ENCODE results near the gene LIFR. TPM values are rescaled to one million over a fixed set of nuclear protein-coding genes. Genes with fewer than 3 reads are reported as not detected.

The LIFR gene
- polyA plus RNA-seq, 1 of the 3 experiments (the other 2 are of a cell fraction): 3.8 TPM

DNA sequence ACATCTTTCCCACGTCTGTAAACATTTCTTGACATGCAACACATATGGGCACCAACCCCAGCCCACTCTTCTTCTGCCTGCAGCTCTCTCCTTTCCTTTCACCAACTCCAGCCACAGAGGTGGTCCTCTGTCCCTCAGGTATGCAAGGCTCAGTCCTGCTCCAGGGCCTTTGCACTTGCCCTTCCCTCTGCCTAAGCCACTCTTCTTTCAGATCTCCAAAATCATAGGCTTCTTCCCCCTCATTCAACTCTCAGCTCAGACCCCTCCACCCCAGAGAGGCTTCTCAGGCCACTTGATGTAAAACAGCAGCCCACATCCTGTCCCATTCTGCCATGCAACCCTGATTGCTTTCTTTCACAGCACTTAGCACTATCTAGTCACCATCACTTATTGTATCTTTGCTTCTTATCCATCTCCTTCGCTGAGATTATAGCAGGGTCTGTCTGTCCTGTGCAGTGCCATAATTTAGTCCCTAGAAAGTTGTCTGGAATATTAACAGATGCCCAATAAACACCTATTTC is 3.4 kb downstream of the LIFR start:
- ChIA-PET POLR2A (no interaction called here), CTCF (interaction anchor here (1.0 to 5.0 kb wide), 4 partner anchors 12 to 257 kb away, joined by 4 to 41 read pairs (median 6); no protein-coding TSS in a partner anchor)
- Histone ChIP-seq H3K9me3 (no peaks in the 10 kb centered on the region), H3F3A (replicated peaks; ENCODE audit: insufficient read depth) (peaks cover 4% of the 10 kb centered on the region), H3K27ac (ENCODE audit: low read depth in 2 of 2, low read length in 1 of 2) (no peak overlapping the region), H3K9me2 (no peaks in the 10 kb centered on the region), H3K4me3 (ENCODE audit: low read depth in 2 of 2, low read length in 1 of 2) (no peak overlapping the region), H3K9ac (no peak overlapping the region), H3K27me3 (ENCODE audit: insufficient read depth) (no peaks in the 10 kb centered on the region), H3K4me1 (ENCODE audit: control insufficient read depth in 1 of 2, insufficient read depth in 2 of 2, low read depth in 1 of 2, low read length in 1 of 2) (peaks cover 0 to 14% of the 10 kb centered on the region in 2 experiments; a peak in 3 of 4 replicates), H3K79me2 (ENCODE audit: insufficient read depth) (peaks cover 28% of the 10 kb centered on the region; the same call in 1 of the 2 replicates), H4K20me1 (ENCODE audit: insufficient read depth) (0 out of 2 replicates have a peak, but pooled peaks cover 4% of the 10 kb centered on the region), H3K4me2 (no peak overlapping the region), H2AFZ (ENCODE audit: low read depth) (no peak overlapping the region), H3K36me3 (replicated peaks in 1 of 2; ENCODE audit: control insufficient read depth in 1 of 2, insufficient read depth in 2 of 2, low read length in 1 of 2) (no peaks in the 10 kb centered on the region)
- TF ChIP-seq ELF1 (IDR thresholded peaks at IDR 0.05) (no peak), MXI1 (IDR thresholded peaks at IDR 0.05; ENCODE audit: low read depth, low read length) (no peak), NFIC (IDR thresholded peaks at IDR 0.05; ENCODE audit: borderline replicate concordance) (no peak), FOXM1 (IDR thresholded peaks at IDR 0.05; ENCODE audit: low read depth) (no peak), RAD21 (IDR thresholded peaks at IDR 0.05; ENCODE audit: low read length) (no peak), SIN3A (IDR thresholded peaks at IDR 0.05; ENCODE audit: borderline replicate concordance, low read depth, low read length) (no peak), GATA2 (CRISPR knock-in tag; IDR thresholded peaks at IDR 0.05) (no peak), EP300 (IDR thresholded peaks at IDR 0.05; ENCODE audit: borderline replicate concordance in 1 of 2, low read depth in 1 of 2, low read length in 1 of 2) (no peak), SMC3 (IDR thresholded peaks at IDR 0.05; ENCODE audit: low read depth, low read length) (no peak), RFX5 (IDR thresholded peaks at IDR 0.05; ENCODE audit: low read length) (no peak), RCOR1 (IDR thresholded peaks at IDR 0.05; ENCODE audit: low read length) (no peak), YY1 (IDR thresholded peaks at IDR 0.05; ENCODE audit: low read depth) (no peak), NRF1 (IDR thresholded peaks at IDR 0.05; ENCODE audit: low read depth, low read length) (no peak), POLR2AphosphoS5 (IDR thresholded peaks at IDR 0.05; ENCODE audit: low read depth, low read length) (no peak), RXRA (IDR thresholded peaks at IDR 0.05; ENCODE audit: borderline replicate concordance, low read depth) (no peak), TEAD4 (IDR thresholded peaks at IDR 0.05; ENCODE audit: borderline replicate concordance, insufficient read depth) (no peak)
- TF ChIP-seq, protein P1, sequence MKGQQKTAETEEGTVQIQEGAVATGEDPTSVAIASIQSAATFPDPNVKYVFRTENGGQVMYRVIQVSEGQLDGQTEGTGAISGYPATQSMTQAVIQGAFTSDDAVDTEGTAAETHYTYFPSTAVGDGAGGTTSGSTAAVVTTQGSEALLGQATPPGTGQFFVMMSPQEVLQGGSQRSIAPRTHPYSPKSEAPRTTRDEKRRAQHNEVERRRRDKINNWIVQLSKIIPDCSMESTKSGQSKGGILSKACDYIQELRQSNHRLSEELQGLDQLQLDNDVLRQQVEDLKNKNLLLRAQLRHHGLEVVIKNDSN (IDR thresholded peaks at IDR 0.05; ENCODE audit: borderline replicate concordance, low read depth): no peak
- TF ChIP-seq, protein P2, sequence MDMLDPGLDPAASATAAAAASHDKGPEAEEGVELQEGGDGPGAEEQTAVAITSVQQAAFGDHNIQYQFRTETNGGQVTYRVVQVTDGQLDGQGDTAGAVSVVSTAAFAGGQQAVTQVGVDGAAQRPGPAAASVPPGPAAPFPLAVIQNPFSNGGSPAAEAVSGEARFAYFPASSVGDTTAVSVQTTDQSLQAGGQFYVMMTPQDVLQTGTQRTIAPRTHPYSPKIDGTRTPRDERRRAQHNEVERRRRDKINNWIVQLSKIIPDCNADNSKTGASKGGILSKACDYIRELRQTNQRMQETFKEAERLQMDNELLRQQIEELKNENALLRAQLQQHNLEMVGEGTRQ (IDR thresholded peaks at IDR 0.05; ENCODE audit: borderline replicate concordance, low read depth, low read length): no peak
- 63% methylated on average over 2 of the region's 2 CpGs for WGBS (ENCODE audit: low lambda C conversion rate)
- DNase-seq: no peak

All from SK-N-SH (cell line).